HL-60 (cell line): ENCODE results near the gene SLC22A1.

Experiments
- DNase-seq, 2 experiments: peaks; one replicate each; pipeline ENCODE4 v3.0.0-alpha.2; 2010 to 2020; ENCODE audit warnings: low read depth in 1 of 2, low spot score in 1 of 2
- H3K27ac ChIP-seq: fragments of 250-450 bp; sonication (Bioruptor Pico); replicated peaks from 2 replicates; pipeline ENCODE4 v1.5.1; 2020; ENCODE audit warnings: mild to moderate bottlenecking, moderate library complexity
- H3K27me3 ChIP-seq: fragments of 250-450 bp; sonication (Bioruptor Pico); 2 replicates; pipeline ENCODE4 v1.5.1; 2021; ENCODE audit warnings: mild to moderate bottlenecking, moderate library complexity; ENCODE audit not compliant: insufficient read depth, poor library complexity, severe bottlenecking
- H3K4me3 ChIP-seq: replicated peaks from 2 replicates; pipeline ENCODE4 v1.5.1; 2011; ENCODE audit warnings: mild to moderate bottlenecking, control low read depth, low read length; ENCODE audit not compliant: insufficient read depth
- CTCF ChIP-seq: IDR thresholded peaks from one replicate; pipeline ENCODE4 v1.5.1; 2011; ENCODE audit warnings: low read length, control low read depth, inconsistent platforms; ENCODE audit not compliant: insufficient read depth
- GABPA ChIP-seq: IDR thresholded peaks from 2 replicates; pipeline ENCODE4 v1.6.1; 2012; ENCODE audit warnings: low read depth
- POLR2AphosphoS5 ChIP-seq: IDR thresholded peaks from 2 replicates; pipeline ENCODE4 v1.6.1; 2012; ENCODE audit warnings: low read depth
- SPI1 ChIP-seq: IDR thresholded peaks from 2 replicates; pipeline ENCODE4 v1.6.1; 2012; ENCODE audit warnings: low read depth, mild to moderate bottlenecking, borderline replicate concordance
- TF ChIP-seq, protein P1 (sequence below): IDR thresholded peaks from 2 replicates; pipeline ENCODE4 v1.6.1; 2012; ENCODE audit warnings: low read depth; ENCODE audit not compliant: insufficient replicate concordance

Gene SLC22A1

GRCh38 chr6:160077024-160077423 lies 44.6 kb upstream of the SLC22A1 start:
- Histone ChIP-seq H3K4me3 (no peak overlapping the region), H3K27ac (no peak overlapping the region), H3K27me3 (no peaks in the 10 kb centered on the region)
- TF ChIP-seq, protein P1, sequence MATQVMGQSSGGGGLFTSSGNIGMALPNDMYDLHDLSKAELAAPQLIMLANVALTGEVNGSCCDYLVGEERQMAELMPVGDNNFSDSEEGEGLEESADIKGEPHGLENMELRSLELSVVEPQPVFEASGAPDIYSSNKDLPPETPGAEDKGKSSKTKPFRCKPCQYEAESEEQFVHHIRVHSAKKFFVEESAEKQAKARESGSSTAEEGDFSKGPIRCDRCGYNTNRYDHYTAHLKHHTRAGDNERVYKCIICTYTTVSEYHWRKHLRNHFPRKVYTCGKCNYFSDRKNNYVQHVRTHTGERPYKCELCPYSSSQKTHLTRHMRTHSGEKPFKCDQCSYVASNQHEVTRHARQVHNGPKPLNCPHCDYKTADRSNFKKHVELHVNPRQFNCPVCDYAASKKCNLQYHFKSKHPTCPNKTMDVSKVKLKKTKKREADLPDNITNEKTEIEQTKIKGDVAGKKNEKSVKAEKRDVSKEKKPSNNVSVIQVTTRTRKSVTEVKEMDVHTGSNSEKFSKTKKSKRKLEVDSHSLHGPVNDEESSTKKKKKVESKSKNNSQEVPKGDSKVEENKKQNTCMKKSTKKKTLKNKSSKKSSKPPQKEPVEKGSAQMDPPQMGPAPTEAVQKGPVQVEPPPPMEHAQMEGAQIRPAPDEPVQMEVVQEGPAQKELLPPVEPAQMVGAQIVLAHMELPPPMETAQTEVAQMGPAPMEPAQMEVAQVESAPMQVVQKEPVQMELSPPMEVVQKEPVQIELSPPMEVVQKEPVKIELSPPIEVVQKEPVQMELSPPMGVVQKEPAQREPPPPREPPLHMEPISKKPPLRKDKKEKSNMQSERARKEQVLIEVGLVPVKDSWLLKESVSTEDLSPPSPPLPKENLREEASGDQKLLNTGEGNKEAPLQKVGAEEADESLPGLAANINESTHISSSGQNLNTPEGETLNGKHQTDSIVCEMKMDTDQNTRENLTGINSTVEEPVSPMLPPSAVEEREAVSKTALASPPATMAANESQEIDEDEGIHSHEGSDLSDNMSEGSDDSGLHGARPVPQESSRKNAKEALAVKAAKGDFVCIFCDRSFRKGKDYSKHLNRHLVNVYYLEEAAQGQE = no peak
- TF ChIP-seq GABPA (no peak), CTCF (no peak), POLR2AphosphoS5 (no peak), SPI1 (no peak)
- no peak for DNase-seq

DNA sequence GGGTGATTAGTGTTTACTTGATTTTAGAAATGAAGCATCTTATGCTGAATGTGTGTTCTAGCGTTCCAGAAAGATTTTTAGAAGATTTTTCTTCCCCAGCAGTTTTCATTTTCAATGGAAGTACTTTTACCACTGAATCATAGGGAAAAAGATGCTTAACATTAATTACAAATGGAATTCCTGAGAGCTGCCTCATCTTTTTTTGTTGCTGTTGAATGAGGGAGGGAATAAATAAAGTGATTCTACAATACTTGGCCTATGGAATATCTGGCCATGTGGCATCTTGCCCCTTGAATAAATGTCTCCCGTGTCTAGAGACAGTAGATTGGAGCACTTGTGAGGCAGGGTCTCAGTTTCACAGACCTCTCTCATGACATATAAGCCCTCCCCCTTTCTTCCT lies 44.1 kb upstream of the SLC22A1 start:
- no peak for TF ChIP-seq SPI1
- TF ChIP-seq, protein P1 = no peak
- no peak for TF ChIP-seq CTCF
- TF ChIP-seq POLR2AphosphoS5 = no peak
- TF ChIP-seq GABPA = no peak
- H3K27me3 ChIP-seq = no peaks in the 10 kb centered on the region
- H3K27ac ChIP-seq = no peak overlapping the region
- H3K4me3 ChIP-seq = no peak overlapping the region
- no peak for DNase-seq

DNA sequence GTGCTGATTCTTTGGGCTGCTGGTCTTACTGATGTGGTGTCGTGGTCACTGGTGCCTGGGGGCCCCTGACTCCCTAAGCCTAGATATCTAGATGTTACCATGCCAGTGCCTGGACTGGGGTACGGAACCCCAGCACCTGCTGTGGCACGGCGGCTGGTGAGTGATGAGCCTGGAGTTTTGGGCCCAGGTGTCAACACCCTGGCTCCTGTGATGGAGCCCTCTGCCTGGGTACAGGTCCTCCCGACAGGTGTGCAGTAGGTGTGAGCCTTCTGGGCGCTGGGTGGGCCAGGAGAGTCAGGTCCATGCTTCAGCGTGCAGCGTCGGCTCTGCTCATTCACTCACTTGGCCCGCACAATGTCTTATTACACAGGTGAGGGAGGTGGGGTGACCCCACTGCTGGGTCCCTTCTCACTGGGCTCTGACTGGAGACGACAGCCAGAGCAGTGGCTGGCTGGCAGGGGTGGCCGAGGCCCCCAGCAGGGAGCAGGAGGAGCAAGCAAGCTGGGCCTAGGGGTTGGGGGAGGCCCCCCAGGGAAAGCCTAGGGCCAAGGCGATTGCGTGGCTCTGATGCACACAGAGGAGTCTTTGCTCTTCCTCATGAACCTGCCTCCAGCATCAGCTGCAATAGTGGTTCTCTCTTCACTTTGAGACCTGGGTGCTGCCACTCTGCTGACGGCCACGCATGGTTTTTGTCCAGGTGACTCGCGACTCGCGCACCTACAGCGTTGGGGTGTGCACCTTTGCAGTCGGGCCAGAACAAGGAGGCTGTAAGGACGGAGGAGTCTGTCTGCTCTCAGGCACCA lies 42.5 kb upstream of the SLC22A1 start:
- no peaks in the 10 kb centered on the region for H3K27me3 ChIP-seq
- H3K27ac ChIP-seq = no peak overlapping the region
- H3K4me3 ChIP-seq = no peak overlapping the region
- DNase-seq = no peak
- TF ChIP-seq GABPA = no peak

GRCh38 chr6:160079686-160080043 lies 42.0 kb upstream of the SLC22A1 start:
- Histone ChIP-seq H3K27ac (no peak overlapping the region), H3K27me3 (no peaks in the 10 kb centered on the region), H3K4me3 (no peak overlapping the region)
- no peak for TF ChIP-seq CTCF
- no peak for TF ChIP-seq GABPA
- TF ChIP-seq SPI1 = no peak
- no peak for TF ChIP-seq POLR2AphosphoS5
- TF ChIP-seq, protein P1 = no peak
- no peak for DNase-seq
